ENCODE data around the gene KCNC4. TPM values are rescaled to one million over a fixed set of nuclear protein-coding genes. Genes with fewer than 3 reads are reported as not detected.

Gene KCNC4
- polyA plus RNA-seq, 2 of the 4 experiments (the other 2 are of a cell fraction): 1.1 to 2.4 TPM

GRCh38 chr1:110243146-110243545, 33.0 kb downstream of the KCNC4 start:
- no peak for FAIRE-seq
- H3K4me1 ChIP-seq: no peaks in the 10 kb centered on the region
- ChIA-PET CTCF (interaction anchor here (2.2 kb wide), 1 partner anchor 35 kb away, joined by 9 read pairs; no protein-coding TSS in a partner anchor), POLR2A (no interaction called here)
- no peak overlapping the region for H3K4me2 ChIP-seq
- no peak for ATAC-seq
- no peak overlapping the region for H3K27ac ChIP-seq
- no peak overlapping the region for H3K4me3 ChIP-seq
- no peak for TF ChIP-seq NPAS2 (CRISPR knock-in tag; IDR thresholded peaks at IDR 0.05; ENCODE audit: borderline replicate concordance)
- TF ChIP-seq MAX (IDR thresholded peaks at IDR 0.05): no peak
- no peak for TF ChIP-seq BHLHE40 (IDR thresholded peaks at IDR 0.05; ENCODE audit: low read depth, low read length)
- no peak for TF ChIP-seq ZFP36 (IDR thresholded peaks at IDR 0.05; ENCODE audit: borderline replicate concordance, partially characterized antibody)
- TF ChIP-seq HEYL (CRISPR knock-in tag; IDR thresholded peaks at IDR 0.05): no peak
- no peak for TF ChIP-seq POLR2A (IDR thresholded peaks at IDR 0.05; ENCODE audit: low read length)
- no peak for TF ChIP-seq TP53 (CRISPR knock-in tag; IDR thresholded peaks at IDR 0.05)
- no peak for TF ChIP-seq MYC (IDR thresholded peaks at IDR 0.05; ENCODE audit: borderline replicate concordance, low read length)
- no peak for TF ChIP-seq RARB (CRISPR knock-in tag; IDR thresholded peaks at IDR 0.05)
- no peak for TF ChIP-seq HOXB5 (CRISPR knock-in tag; IDR thresholded peaks at IDR 0.05)
- no peak for TF ChIP-seq FOSL2 (IDR thresholded peaks at IDR 0.05)
- TF ChIP-seq FOSL2 (CRISPR knock-in tag; IDR thresholded peaks at IDR 0.05): no peak
- TF ChIP-seq TFCP2L1 (CRISPR knock-in tag; IDR thresholded peaks at IDR 0.05): no peak
- 62% methylated on average over 7 of the region's 7 CpGs for WGBS (ENCODE audit: missing lambda C conversion rate)
- DNase-seq (ENCODE audit: low read depth in 1 of 2, low spot score in 1 of 2): no peak
- H3K9me3 ChIP-seq: no peaks in the 10 kb centered on the region

GRCh38 chr1:110243574-110243973, 33.5 kb downstream of the KCNC4 start:
- TF ChIP-seq ZSCAN20 (CRISPR knock-in tag; IDR thresholded peaks at IDR 0.05): no peak
- no peak for TF ChIP-seq CHD2 (IDR thresholded peaks at IDR 0.05; ENCODE audit: low read length, partially characterized antibody)
- FAIRE-seq (no peak), DNase-seq (ENCODE audit: low read depth in 1 of 2, low spot score in 1 of 2) (no peak), ATAC-seq (no peak)
- Histone ChIP-seq H3K9me3 (no peaks in the 10 kb centered on the region), H3K4me1 (no peaks in the 10 kb centered on the region), H3K27ac (no peak overlapping the region), H3K4me2 (no peak overlapping the region), H3K4me3 (no peak overlapping the region)
- ChIA-PET POLR2A (no interaction called here), CTCF (interaction anchor here (2.2 kb wide), 1 partner anchor 36 kb away, joined by 9 read pairs; no protein-coding TSS in a partner anchor)
- 75% methylated on average over 9 of the region's 9 CpGs for WGBS (ENCODE audit: missing lambda C conversion rate)

- TF ChIP-seq NR3C1 (IDR thresholded peaks at IDR 0.05): no peak
- no peak for TF ChIP-seq RAD21 (conservative IDR thresholded peaks at IDR 0.05 in 1 of 2, IDR thresholded peaks at IDR 0.05 in 1 of 2)
- TF ChIP-seq FOSB (CRISPR knock-in tag; IDR thresholded peaks at IDR 0.05): no peak
- TF ChIP-seq EHF (CRISPR knock-in tag; IDR thresholded peaks at IDR 0.05): no peak
- TF ChIP-seq USF2 (IDR thresholded peaks at IDR 0.05): no peak
- no peak for TF ChIP-seq HDAC2 (IDR thresholded peaks at IDR 0.05)
- no peak for TF ChIP-seq CEBPB (IDR thresholded peaks at IDR 0.05)
- no peak for TF ChIP-seq PBX3 (IDR thresholded peaks at IDR 0.05)
- no peak for TF ChIP-seq HEYL (CRISPR knock-in tag; IDR thresholded peaks at IDR 0.05)
- TF ChIP-seq TP53 (CRISPR knock-in tag; IDR thresholded peaks at IDR 0.05): no peak
- no peak for TF ChIP-seq ATOH8 (CRISPR knock-in tag; IDR thresholded peaks at IDR 0.05; ENCODE audit: low read depth)
- TF ChIP-seq CHD4 (IDR thresholded peaks at IDR 0.05; ENCODE audit: borderline replicate concordance): no peak
- TF ChIP-seq E2F6 (IDR thresholded peaks at IDR 0.05; ENCODE audit: borderline replicate concordance, low read depth): no peak
- TF ChIP-seq BCL3 (IDR thresholded peaks at IDR 0.05): no peak
- TF ChIP-seq KDM5A (IDR thresholded peaks at IDR 0.05): no peak
- TF ChIP-seq RFX5 (IDR thresholded peaks at IDR 0.05): no peak
- FAIRE-seq: no peak
- CTCF ChIA-PET: interaction anchor here (1.2 to 2.2 kb wide), 3 partner anchors 12 to 67 kb away, joined by 3 to 11 read pairs (median 9); no protein-coding TSS in a partner anchor
Measured at GRCh38 chr1:110245876-110246620, 35.9 kb downstream of the KCNC4 start.

More at GRCh38 chr1:110245876-110246620, 35.9 kb downstream of the KCNC4 start:
- Histone ChIP-seq H3K4me2 (no peak overlapping the region), H3K27ac (no peak overlapping the region), H3K4me1 (no peaks in the 10 kb centered on the region), H3K9me3 (no peaks in the 10 kb centered on the region), H3K4me3 (no peak overlapping the region)
- no peak for ATAC-seq
- DNase-seq (ENCODE audit: low read depth in 1 of 2, low spot score in 1 of 2): no peak
- POLR2A ChIA-PET: no interaction called here
- 49% methylated on average over 9 of the region's 9 CpGs for WGBS (ENCODE audit: missing lambda C conversion rate)

All from A549 (cell line).